OCI-LY3 (cell line): Measurements from ENCODE around the gene ZNF878.

Experiments
- EZH2phosphoT487 ChIP-seq: fragments of 200-600 bp; shearing (Covaris generic); IDR thresholded peaks from 2 replicates; pipeline ENCODE4 v1.6.1; 2018; ENCODE audit warnings: antibody characterized with exemption, mixed run types, low read depth
- TF ChIP-seq, protein P1 (sequence below): fragments of 200-600, 300-600 bp; sonication (generic); IDR thresholded peaks from 2 replicates; pipeline ENCODE4 v1.5.1; 2014; ENCODE audit warnings: antibody characterized with exemption, low read length, low read depth

DNA sequence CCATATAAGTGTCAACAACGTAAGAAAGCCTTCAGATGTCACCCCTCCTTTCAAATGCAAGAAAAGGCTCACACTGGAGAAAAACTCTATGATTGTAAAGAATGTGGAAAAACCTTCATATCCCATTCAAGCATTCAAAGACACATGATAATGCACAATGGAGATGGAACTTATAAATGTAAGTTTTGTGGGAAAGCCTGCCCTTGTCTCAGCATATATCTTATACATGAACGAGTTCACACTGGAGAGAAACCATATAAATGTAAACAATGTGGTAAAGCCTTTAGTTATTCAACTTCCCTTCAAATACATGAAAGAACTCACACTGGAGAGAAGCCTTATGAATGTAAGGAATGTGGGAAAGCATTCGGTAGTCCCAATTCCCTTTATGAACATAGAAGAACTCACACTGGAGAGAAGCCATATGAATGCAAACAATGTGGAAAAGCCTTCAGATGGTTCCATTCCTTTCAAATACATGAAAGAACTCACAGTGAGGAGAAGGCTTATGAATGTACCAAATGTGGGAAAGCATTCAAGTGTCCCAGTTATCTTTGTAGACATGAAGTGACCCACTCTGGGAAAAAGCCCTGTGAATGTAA, 22.9 kb upstream of the ZNF878 start:
- TF ChIP-seq, protein P1, sequence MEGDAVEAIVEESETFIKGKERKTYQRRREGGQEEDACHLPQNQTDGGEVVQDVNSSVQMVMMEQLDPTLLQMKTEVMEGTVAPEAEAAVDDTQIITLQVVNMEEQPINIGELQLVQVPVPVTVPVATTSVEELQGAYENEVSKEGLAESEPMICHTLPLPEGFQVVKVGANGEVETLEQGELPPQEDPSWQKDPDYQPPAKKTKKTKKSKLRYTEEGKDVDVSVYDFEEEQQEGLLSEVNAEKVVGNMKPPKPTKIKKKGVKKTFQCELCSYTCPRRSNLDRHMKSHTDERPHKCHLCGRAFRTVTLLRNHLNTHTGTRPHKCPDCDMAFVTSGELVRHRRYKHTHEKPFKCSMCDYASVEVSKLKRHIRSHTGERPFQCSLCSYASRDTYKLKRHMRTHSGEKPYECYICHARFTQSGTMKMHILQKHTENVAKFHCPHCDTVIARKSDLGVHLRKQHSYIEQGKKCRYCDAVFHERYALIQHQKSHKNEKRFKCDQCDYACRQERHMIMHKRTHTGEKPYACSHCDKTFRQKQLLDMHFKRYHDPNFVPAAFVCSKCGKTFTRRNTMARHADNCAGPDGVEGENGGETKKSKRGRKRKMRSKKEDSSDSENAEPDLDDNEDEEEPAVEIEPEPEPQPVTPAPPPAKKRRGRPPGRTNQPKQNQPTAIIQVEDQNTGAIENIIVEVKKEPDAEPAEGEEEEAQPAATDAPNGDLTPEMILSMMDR: no peak
- TF ChIP-seq EZH2phosphoT487: no peak
